GM13976 (cell line): Measurements from ENCODE around the gene ASXL2.
A peak's percentile ranks its signal among the peaks of the same experiment; 100 is the strongest.

Experiments
- DNase-seq: peaks from one replicate; pipeline ENCODE4 v3.0.0; 2012; ENCODE audit warnings: low spot score
- CTCF ChIP-seq: IDR thresholded peaks from 2 replicates; pipeline ENCODE4 v1.5.1; 2012; ENCODE audit warnings: borderline replicate concordance, mild to moderate bottlenecking; ENCODE audit not compliant: insufficient read depth; ENCODE audit errors: extremely low read depth, missing control alignments, control extremely low read depth
- in situ Hi-C: fragments of 300-500 bp; cut with MboI; formaldehyde crosslinking; loops from one replicate; pipeline ENCODE4 v1.12.0; 2022; ENCODE audit warnings: low sequenced_read_pairs, mixed read lengths, inconsistent platforms; ENCODE audit not compliant: unreplicated experiment

The ASXL2 gene

GRCh38 chr2:25822190-25823117 lies 55.8 kb downstream of the ASXL2 start:
- TF ChIP-seq CTCF = no peak
- in situ Hi-C loops = no loop called here

GRCh38 chr2:25821225-25822056 lies 56.8 kb downstream of the ASXL2 start:
- in situ Hi-C loops = no loop called here
- no peak for TF ChIP-seq CTCF
- no peak for DNase-seq

More at GRCh38 chr2:25822190-25823117, 55.8 kb downstream of the ASXL2 start:
- peak; percentile 36 for DNase-seq

GRCh38 chr2:25819597-25820039 lies 58.7 kb downstream of the ASXL2 start:
- in situ Hi-C loops = no loop called here
- DNase-seq = no peak
- TF ChIP-seq CTCF = no peak

GRCh38 chr2:25817630-25818029 lies 60.7 kb downstream of the ASXL2 start:
- no peak for TF ChIP-seq CTCF
- peak; percentile 59 for DNase-seq
- in situ Hi-C loops = no loop called here

- no peak for TF ChIP-seq CTCF
- DNase-seq = no peak
- in situ Hi-C loops = no loop called here
Observed at GRCh38 chr2:25817006-25817405, 61.3 kb downstream of the ASXL2 start.

- in situ Hi-C loops = no loop called here
- DNase-seq = no peak
- no peak for TF ChIP-seq CTCF
Observed at GRCh38 chr2:25816249-25816648, 62.0 kb downstream of the ASXL2 start.
